ENCODE data around the gene C2CD4A. TPM values are rescaled to one million over a fixed set of nuclear protein-coding genes. Genes with fewer than 3 reads are reported as not detected.
A peak's percentile ranks its signal among the peaks of the same experiment; 100 is the strongest.

The C2CD4A gene
- total RNA-seq, 1 experiment from 2014 or later, result not detected

- H4K20me1 ChIP-seq (ENCODE audit: insufficient read depth), result no peaks in the 10 kb centered on the region
- intact Hi-C loops (cut with micrococcal nuclease), result no loop called here
- no peak overlapping the region for H3K27ac ChIP-seq (ENCODE audit: low read depth, low read length)
- H3K9ac ChIP-seq (ENCODE audit: low read length), result no peak overlapping the region
- H3K9me2 ChIP-seq (ENCODE audit: insufficient read depth), result no peaks in the 10 kb centered on the region
- H2AFZ ChIP-seq (ENCODE audit: low read depth, low read length, poor library complexity, severe bottlenecking), result no peak overlapping the region
- H3K79me2 ChIP-seq (ENCODE audit: insufficient read depth, low read length), result no peaks in the 10 kb centered on the region
- BruUV-seq (replicated peaks), result no TSS peak
- peak overlapping the region; percentile 26; the same call in 1 of the 2 replicates for H3K4me2 ChIP-seq (ENCODE audit: low read length)
- H3K4me3 ChIP-seq (replicated peaks in 1 of 2; ENCODE audit: low read depth in 1 of 2, low read length in 2 of 2), result no peak overlapping the region
- DNase-seq (ENCODE audit: low read depth, low spot score) (no peak), ATAC-seq (peak; percentile 42; the same call in 1 of the 2 replicates)
- RAD21 ChIA-PET (ENCODE audit: low non-redundant PET in 1 of 2, low total read pairs in 2 of 2, uncharacterized antibody in 2 of 2, unreplicated experiment in 2 of 2), result no interaction called here
- CTCF ChIA-PET, result interaction anchor here (0.7 kb wide), 1 partner anchor 25 kb away, joined by 3 read pairs; the partner anchor contains the start of gene VPS13C
- TF ChIP-seq YY1 (IDR thresholded peaks at IDR 0.05; ENCODE audit: extremely low read depth, insufficient replicate concordance, low read depth, low read length), result no peak
- TF ChIP-seq ZNF274 (IDR thresholded peaks at IDR 0.05; ENCODE audit: low read depth, low read length), result no peak
- no peak for TF ChIP-seq POLR2AphosphoS5 (IDR thresholded peaks at IDR 0.05; ENCODE audit: low read depth, low read length)
- no peak for TF ChIP-seq FOSL1 (IDR thresholded peaks at IDR 0.05; ENCODE audit: low read depth)
- peaks cover 0 to 7% of the 10 kb centered on the region in 2 experiments; a peak in 2 of 4 replicates for H3K4me1 ChIP-seq (ENCODE audit: control insufficient read depth in 1 of 2, insufficient read depth in 2 of 2, low read length in 2 of 2)
- no peaks in the 10 kb centered on the region for H3K9me3 ChIP-seq (ENCODE audit: control insufficient read depth in 1 of 2, insufficient read depth in 1 of 2, low read depth in 1 of 2, low read length in 2 of 2)
- H3K36me3 ChIP-seq (ENCODE audit: control insufficient read depth in 1 of 2, insufficient read depth in 2 of 2, low read length in 2 of 2), result no peaks in the 10 kb centered on the region
- H3K27me3 ChIP-seq (ENCODE audit: insufficient read depth, low read length), result no peaks in the 10 kb centered on the region
- POLR2A ChIA-PET, result no interaction called here
Measured at GRCh38 chr15:62035256-62035924, 31.4 kb upstream of the C2CD4A start.

- Histone ChIP-seq H3K27me3 (ENCODE audit: insufficient read depth, low read length) (no peaks in the 10 kb centered on the region), H3K9ac (ENCODE audit: low read length) (no peak overlapping the region), H3K4me3 (replicated peaks in 1 of 2; ENCODE audit: low read depth in 1 of 2, low read length in 2 of 2) (no peak overlapping the region), H3K9me2 (ENCODE audit: insufficient read depth) (no peaks in the 10 kb centered on the region), H3K79me2 (ENCODE audit: insufficient read depth, low read length) (no peaks in the 10 kb centered on the region), H3K4me1 (ENCODE audit: control insufficient read depth in 1 of 2, insufficient read depth in 2 of 2, low read length in 2 of 2) (no peaks in the 10 kb centered on the region), H3K9me3 (ENCODE audit: control insufficient read depth in 1 of 2, insufficient read depth in 1 of 2, low read depth in 1 of 2, low read length in 2 of 2) (no peaks in the 10 kb centered on the region), H3K27ac (ENCODE audit: low read depth, low read length) (no peak overlapping the region), H3K4me2 (ENCODE audit: low read length) (no peak overlapping the region), H2AFZ (ENCODE audit: low read depth, low read length, poor library complexity, severe bottlenecking) (no peak overlapping the region), H4K20me1 (ENCODE audit: insufficient read depth) (no peaks in the 10 kb centered on the region), H3K36me3 (ENCODE audit: control insufficient read depth in 1 of 2, insufficient read depth in 2 of 2, low read length in 2 of 2) (no peaks in the 10 kb centered on the region; a peak in 1 of 4 replicates)
- ATAC-seq (no peak), DNase-seq (ENCODE audit: low read depth, low spot score) (no peak)
- ChIA-PET POLR2A (no interaction called here), RAD21 (ENCODE audit: low non-redundant PET in 1 of 2, low total read pairs in 2 of 2, uncharacterized antibody in 2 of 2, unreplicated experiment in 2 of 2) (no interaction called here), CTCF (no interaction called here)
- no TSS peak for BruUV-seq (replicated peaks)
- intact Hi-C loops (cut with micrococcal nuclease), result no loop called here
- TF ChIP-seq ZFX (IDR thresholded peaks at IDR 0.05) (no peak), ELF1 (IDR thresholded peaks at IDR 0.05; ENCODE audit: borderline replicate concordance, low read depth) (no peak), EZH2 (IDR thresholded peaks at IDR 0.05) (no peak), SRF (IDR thresholded peaks at IDR 0.05; ENCODE audit: low read depth) (no peak), EGR1 (IDR thresholded peaks at IDR 0.05; ENCODE audit: low read depth) (no peak), JUND (IDR thresholded peaks at IDR 0.05) (no peak), REST (IDR thresholded peaks at IDR 0.05; ENCODE audit: low read depth) (no peak), ZNF274 (IDR thresholded peaks at IDR 0.05; ENCODE audit: low read depth, low read length) (no peak), EZH2phosphoT487 (IDR thresholded peaks at IDR 0.05; ENCODE audit: borderline replicate concordance) (no peak), SP1 (IDR thresholded peaks at IDR 0.05; ENCODE audit: low read depth) (no peak), CEBPB (IDR thresholded peaks at IDR 0.05; ENCODE audit: low read depth) (no peak), SIN3A (IDR thresholded peaks at IDR 0.05; ENCODE audit: low read depth) (no peak), FOSL1 (IDR thresholded peaks at IDR 0.05; ENCODE audit: low read depth) (no peak)
Measured at GRCh38 chr15:62046078-62046743, 20.6 kb upstream of the C2CD4A start.
